Measurements from ENCODE around the gene PRLR.
A peak's percentile ranks its signal among the peaks of the same experiment; 100 is the strongest.

Gene PRLR

DNA sequence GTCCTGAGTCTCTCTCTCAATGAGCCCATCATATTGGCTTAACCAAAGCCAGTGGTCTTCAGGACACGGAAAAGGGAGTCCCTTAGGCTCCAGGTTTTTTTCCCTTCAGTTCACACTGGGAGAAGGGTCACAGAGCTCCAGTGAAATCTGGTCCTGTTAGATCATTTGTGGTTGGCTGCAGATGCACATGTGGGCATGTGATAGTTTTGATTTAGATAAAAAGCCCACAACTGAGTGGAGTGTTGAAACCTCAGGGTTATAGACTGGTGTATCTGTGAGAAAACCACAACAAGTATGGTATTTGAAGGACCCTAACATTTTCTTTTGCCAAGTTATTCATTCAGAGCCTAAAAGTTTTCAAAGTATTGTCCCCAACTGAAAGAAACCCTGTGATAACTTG, 46.7 kb downstream of the PRLR start:
- TF ChIP-seq, protein P1, sequence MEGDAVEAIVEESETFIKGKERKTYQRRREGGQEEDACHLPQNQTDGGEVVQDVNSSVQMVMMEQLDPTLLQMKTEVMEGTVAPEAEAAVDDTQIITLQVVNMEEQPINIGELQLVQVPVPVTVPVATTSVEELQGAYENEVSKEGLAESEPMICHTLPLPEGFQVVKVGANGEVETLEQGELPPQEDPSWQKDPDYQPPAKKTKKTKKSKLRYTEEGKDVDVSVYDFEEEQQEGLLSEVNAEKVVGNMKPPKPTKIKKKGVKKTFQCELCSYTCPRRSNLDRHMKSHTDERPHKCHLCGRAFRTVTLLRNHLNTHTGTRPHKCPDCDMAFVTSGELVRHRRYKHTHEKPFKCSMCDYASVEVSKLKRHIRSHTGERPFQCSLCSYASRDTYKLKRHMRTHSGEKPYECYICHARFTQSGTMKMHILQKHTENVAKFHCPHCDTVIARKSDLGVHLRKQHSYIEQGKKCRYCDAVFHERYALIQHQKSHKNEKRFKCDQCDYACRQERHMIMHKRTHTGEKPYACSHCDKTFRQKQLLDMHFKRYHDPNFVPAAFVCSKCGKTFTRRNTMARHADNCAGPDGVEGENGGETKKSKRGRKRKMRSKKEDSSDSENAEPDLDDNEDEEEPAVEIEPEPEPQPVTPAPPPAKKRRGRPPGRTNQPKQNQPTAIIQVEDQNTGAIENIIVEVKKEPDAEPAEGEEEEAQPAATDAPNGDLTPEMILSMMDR (IDR thresholded peaks at IDR 0.05; ENCODE audit: extremely low read depth, insufficient read depth, missing control alignments), result no peak
- no peak for DNase-seq (ENCODE audit: low spot score)
- in situ Hi-C loops (cut with MboI; ENCODE audit: low pct_unique_long_range_greater_than_20kb, low sequenced_read_pairs, unreplicated experiment), result no loop called here

- DNase-seq (ENCODE audit: low spot score), result peak; percentile 44
- in situ Hi-C loops (cut with MboI; ENCODE audit: low pct_unique_long_range_greater_than_20kb, low sequenced_read_pairs, unreplicated experiment), result no loop called here
- TF ChIP-seq, protein P1 (IDR thresholded peaks at IDR 0.05; ENCODE audit: extremely low read depth, insufficient read depth, missing control alignments), result peak; percentile 68
These were observed 47.3 kb downstream of the PRLR start for GRCh38 chr5:35182910-35183535.

- no peak for DNase-seq (ENCODE audit: low spot score)
- in situ Hi-C loops (cut with MboI; ENCODE audit: low pct_unique_long_range_greater_than_20kb, low sequenced_read_pairs, unreplicated experiment), result no loop called here
- TF ChIP-seq, protein P1 (IDR thresholded peaks at IDR 0.05; ENCODE audit: extremely low read depth, insufficient read depth, missing control alignments), result no peak
These were observed 47.8 kb downstream of the PRLR start for GRCh38 chr5:35182486-35182885.

- TF ChIP-seq, protein P1 (IDR thresholded peaks at IDR 0.05; ENCODE audit: extremely low read depth, insufficient read depth, missing control alignments), result no peak
- no peak for DNase-seq (ENCODE audit: low spot score)
- in situ Hi-C loops (cut with MboI; ENCODE audit: low pct_unique_long_range_greater_than_20kb, low sequenced_read_pairs, unreplicated experiment), result no loop called here
These were observed 50.2 kb downstream of the PRLR start for GRCh38 chr5:35180046-35180445.

DNA sequence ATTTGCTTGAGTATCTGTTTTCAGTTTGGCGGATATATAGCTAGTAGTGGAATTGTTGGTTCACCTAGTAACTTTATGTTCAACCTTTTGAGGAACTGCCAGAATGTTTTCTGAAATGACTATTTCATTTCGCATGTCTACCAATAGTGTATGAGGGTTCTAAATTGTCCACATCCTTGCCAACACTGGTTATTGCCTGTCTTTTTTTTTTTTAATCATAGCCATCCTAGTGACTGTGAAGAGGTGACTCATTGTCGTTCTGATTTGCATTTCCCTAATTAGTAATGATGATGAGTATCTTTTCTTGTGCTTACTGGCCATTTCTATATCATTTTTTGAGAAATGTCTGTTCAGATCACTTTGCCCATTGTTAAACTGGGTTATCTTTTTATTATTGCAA, 52.5 kb downstream of the PRLR start:
- in situ Hi-C loops (cut with MboI; ENCODE audit: low pct_unique_long_range_greater_than_20kb, low sequenced_read_pairs, unreplicated experiment), result no loop called here

GRCh38 chr5:35172533-35172932, 57.8 kb downstream of the PRLR start:
- DNase-seq (ENCODE audit: low spot score), result no peak
- TF ChIP-seq, protein P1 (IDR thresholded peaks at IDR 0.05; ENCODE audit: extremely low read depth, insufficient read depth, missing control alignments), result no peak
- in situ Hi-C loops (cut with MboI; ENCODE audit: low pct_unique_long_range_greater_than_20kb, low sequenced_read_pairs, unreplicated experiment), result no loop called here

More for the DNA sequence above, 52.5 kb downstream of the PRLR start:
- no peak for DNase-seq (ENCODE audit: low spot score)
- TF ChIP-seq, protein P1 (IDR thresholded peaks at IDR 0.05; ENCODE audit: extremely low read depth, insufficient read depth, missing control alignments), result no peak

All from GM13977 (cell line).